ENCODE measurements around the gene FRA10AC1. TPM values are rescaled to one million over a fixed set of nuclear protein-coding genes. Genes with fewer than 3 reads are reported as not detected.

Gene FRA10AC1
- total RNA-seq, 1 donor from 2014 or later: 1.7 TPM

- Histone ChIP-seq H3K4me3 (no peak overlapping the region), H3K9me3 (no peaks in the 10 kb centered on the region), H3K27me3 (no peaks in the 10 kb centered on the region), H3K4me1 (no peaks in the 10 kb centered on the region), H3K36me3 (no peaks in the 10 kb centered on the region), H3K27ac (no peak overlapping the region)
- DNase-seq (ENCODE audit: low spot score in 2 of 2): no peak
- no peak for TF ChIP-seq CTCF (IDR thresholded peaks at IDR 0.05)
- intact Hi-C loops (cut with DNase I): no loop called here
Measured at GRCh38 chr10:93722550-93722949, 20.2 kb upstream of the FRA10AC1 start.

- intact Hi-C loops (cut with DNase I): no loop called here
- Histone ChIP-seq H3K9me3 (no peaks in the 10 kb centered on the region), H3K27me3 (no peaks in the 10 kb centered on the region), H3K4me3 (no peak overlapping the region), H3K27ac (no peak overlapping the region), H3K36me3 (no peaks in the 10 kb centered on the region), H3K4me1 (no peaks in the 10 kb centered on the region)
- TF ChIP-seq CTCF (IDR thresholded peaks at IDR 0.05): no peak
- DNase-seq (ENCODE audit: low spot score in 2 of 2): no peak
Measured at GRCh38 chr10:93719901-93720300, 17.5 kb upstream of the FRA10AC1 start.

- Histone ChIP-seq H3K27ac (no peak overlapping the region), H3K4me3 (no peak overlapping the region), H3K9me3 (no peaks in the 10 kb centered on the region), H3K4me1 (no peaks in the 10 kb centered on the region), H3K36me3 (no peaks in the 10 kb centered on the region), H3K27me3 (no peaks in the 10 kb centered on the region)
- intact Hi-C loops (cut with DNase I): no loop called here
- DNase-seq (ENCODE audit: low spot score in 2 of 2): no peak
- no peak for TF ChIP-seq CTCF (IDR thresholded peaks at IDR 0.05)
Measured at GRCh38 chr10:93718937-93719725, 16.7 kb upstream of the FRA10AC1 start.

GRCh38 chr10:93716766-93717165 lies 14.4 kb upstream of the FRA10AC1 start:
- Histone ChIP-seq H3K27me3 (no peaks in the 10 kb centered on the region), H3K9me3 (no peaks in the 10 kb centered on the region), H3K4me3 (no peak overlapping the region), H3K27ac (no peak overlapping the region), H3K36me3 (no peaks in the 10 kb centered on the region), H3K4me1 (no peaks in the 10 kb centered on the region)
- DNase-seq (ENCODE audit: low spot score in 2 of 2): no peak
- TF ChIP-seq CTCF (IDR thresholded peaks at IDR 0.05): no peak
- intact Hi-C loops (cut with DNase I): no loop called here

GRCh38 chr10:93715345-93715744 lies 13.0 kb upstream of the FRA10AC1 start:
- H3K4me3 ChIP-seq: no peak overlapping the region
- intact Hi-C loops (cut with DNase I): no loop called here
- H3K27ac ChIP-seq: no peak overlapping the region
- no peaks in the 10 kb centered on the region for H3K27me3 ChIP-seq
- H3K4me1 ChIP-seq: no peaks in the 10 kb centered on the region
- H3K36me3 ChIP-seq: no peaks in the 10 kb centered on the region
- H3K9me3 ChIP-seq: no peaks in the 10 kb centered on the region
- no peak for TF ChIP-seq CTCF (IDR thresholded peaks at IDR 0.05)
- no peak for DNase-seq (ENCODE audit: low spot score in 2 of 2)
